Duodenal mucosa (tissue), 2 donors: Measurements from ENCODE around the gene NPAS2.

Source experiments
- H3K27ac ChIP-seq: one replicate; pipeline ENCODE4 v1.7.0; 2013; ENCODE audit warnings: low read depth, low read length
- H3K27me3 ChIP-seq, 2 donors: one replicate each; pipeline ENCODE4 v1.7.0; 2013; ENCODE audit warnings: low read length in 2 of 2, control low read depth in 1 of 2; ENCODE audit not compliant: insufficient read depth in 2 of 2, control insufficient read depth in 1 of 2
- H3K36me3 ChIP-seq, 2 donors: one replicate each; pipeline ENCODE4 v1.7.0; 2013; ENCODE audit warnings: low read length in 2 of 2, control low read depth in 1 of 2; ENCODE audit not compliant: insufficient read depth in 2 of 2, control insufficient read depth in 1 of 2
- H3K4me1 ChIP-seq, 2 donors: one replicate each; pipeline ENCODE4 v1.7.0; 2013; ENCODE audit warnings: low read length in 2 of 2, control low read depth in 1 of 2; ENCODE audit not compliant: insufficient read depth in 2 of 2, control insufficient read depth in 1 of 2
- H3K4me3 ChIP-seq, 2 donors: one replicate each; pipeline ENCODE4 v1.7.0; 2013; ENCODE audit warnings: low read length in 2 of 2, low read depth in 1 of 2
- H3K9ac ChIP-seq, 2 donors: one replicate each; pipeline ENCODE4 v1.7.0; 2013; ENCODE audit warnings: low read length in 2 of 2, low read depth in 1 of 2
- H3K9me3 ChIP-seq, 2 donors: one replicate each; pipeline ENCODE4 v1.7.0; 2013; ENCODE audit warnings: low read length in 2 of 2, control low read depth in 1 of 2; ENCODE audit not compliant: control insufficient read depth in 1 of 2

NPAS2 gene

DNA sequence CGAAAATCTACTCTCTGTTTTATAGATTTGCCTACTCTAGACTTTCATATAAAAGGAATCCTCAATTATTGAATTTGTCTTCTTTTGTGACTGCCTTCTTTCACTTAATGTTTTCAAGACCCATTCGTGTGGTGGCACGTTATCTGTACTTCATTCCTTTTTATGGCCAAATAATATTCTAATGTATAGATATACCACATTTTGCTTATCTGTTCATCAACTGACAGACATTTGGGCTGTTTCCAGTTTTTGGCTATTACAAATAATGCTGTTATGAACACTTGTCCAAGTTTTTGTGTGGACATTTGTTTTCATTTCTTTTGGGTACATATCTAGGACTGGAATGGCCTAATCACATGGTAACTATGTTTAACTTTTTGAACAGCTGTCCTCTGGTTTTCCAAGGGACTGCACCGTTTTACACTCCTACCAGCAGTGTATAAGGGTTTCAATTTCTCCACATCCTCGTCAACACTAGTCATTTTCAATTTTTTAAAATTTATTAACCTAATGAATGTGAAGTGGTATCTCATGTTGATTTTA is 9.3 kb upstream of the NPAS2 start:
- no peaks in the 10 kb centered on the region for H3K9me3 ChIP-seq
- H3K27ac ChIP-seq: no peak overlapping the region
- H3K27me3 ChIP-seq: no peaks in the 10 kb centered on the region
- H3K9ac ChIP-seq: no peak overlapping the region
- no peak overlapping the region for H3K4me3 ChIP-seq
- H3K36me3 ChIP-seq: no peaks in the 10 kb centered on the region
- peaks cover 28 to 32% of the 10 kb centered on the region in 2 donors for H3K4me1 ChIP-seq

DNA sequence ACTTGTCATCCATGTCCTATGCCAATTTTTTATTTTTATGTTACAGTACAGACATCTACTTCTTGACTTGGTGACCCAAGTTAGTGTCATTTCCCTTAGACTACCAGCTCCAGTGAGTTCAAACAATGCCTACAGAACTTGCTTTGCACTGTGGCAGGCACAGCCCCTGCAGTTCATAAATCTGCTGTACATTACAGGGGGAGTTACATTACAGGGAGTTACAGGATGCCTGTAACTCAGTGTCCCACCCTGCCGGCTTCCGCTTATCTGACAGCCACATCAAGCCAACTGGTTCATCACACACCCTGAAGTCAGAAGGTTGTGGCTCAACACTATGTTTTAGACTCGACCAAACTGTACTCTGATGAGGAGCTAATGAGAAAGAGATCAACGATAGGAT is 7.8 kb upstream of the NPAS2 start:
- peaks cover 28 to 35% of the 10 kb centered on the region in 2 donors for H3K4me1 ChIP-seq
- no peaks in the 10 kb centered on the region for H3K9me3 ChIP-seq
- H3K27ac ChIP-seq: no peak overlapping the region
- no peak overlapping the region for H3K4me3 ChIP-seq
- no peak overlapping the region for H3K9ac ChIP-seq
- no peaks in the 10 kb centered on the region for H3K27me3 ChIP-seq
- H3K36me3 ChIP-seq: no peaks in the 10 kb centered on the region

DNA sequence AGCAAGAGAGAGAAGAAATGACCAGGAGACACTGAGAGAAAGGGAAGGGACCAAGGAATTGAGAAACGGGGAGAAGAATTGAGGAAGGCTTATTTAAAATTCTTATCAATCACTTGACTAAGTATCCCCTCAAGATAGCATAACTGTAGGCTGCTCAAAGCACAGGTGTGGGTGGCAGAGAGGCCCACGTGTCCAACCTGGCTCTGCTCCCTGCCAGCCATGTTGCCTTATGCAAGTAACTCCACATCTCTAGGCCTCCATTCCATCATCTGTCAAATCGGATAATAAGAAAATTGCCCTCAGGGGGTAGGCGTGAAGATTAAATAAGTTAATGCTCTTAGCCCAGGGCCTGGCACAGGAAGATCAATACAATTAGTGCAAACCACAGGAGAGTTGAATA is 7.4 kb upstream of the NPAS2 start:
- no peaks in the 10 kb centered on the region for H3K27me3 ChIP-seq
- H3K4me3 ChIP-seq: no peak overlapping the region
- no peaks in the 10 kb centered on the region for H3K9me3 ChIP-seq
- H3K36me3 ChIP-seq: no peaks in the 10 kb centered on the region
- H3K27ac ChIP-seq: no peak overlapping the region
- no peak overlapping the region for H3K9ac ChIP-seq
- H3K4me1 ChIP-seq: peaks cover 28 to 39% of the 10 kb centered on the region in 2 donors

DNA sequence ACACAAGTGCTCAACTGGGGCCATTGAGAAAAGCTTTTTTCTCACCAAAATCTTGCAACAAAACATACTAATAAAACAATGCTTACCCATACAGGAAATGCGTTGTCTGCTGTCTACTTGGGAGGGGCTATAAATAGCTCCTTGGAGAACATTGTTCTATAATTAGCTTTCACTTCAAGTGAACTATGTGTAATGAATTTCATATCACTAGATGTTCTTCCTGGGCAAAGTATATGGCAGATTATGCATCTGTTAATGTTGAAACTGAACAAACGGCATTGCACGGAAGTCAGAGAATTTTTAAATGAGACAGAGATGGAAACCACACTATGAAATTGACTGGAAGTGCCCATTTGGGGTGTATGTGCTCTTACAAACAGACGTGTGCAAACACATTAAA is 6.4 kb upstream of the NPAS2 start:
- peaks cover 28 to 40% of the 10 kb centered on the region in 2 donors for H3K4me1 ChIP-seq
- H3K27ac ChIP-seq: peak overlapping the region; percentile 34
- H3K27me3 ChIP-seq: no peaks in the 10 kb centered on the region
- H3K9me3 ChIP-seq: no peaks in the 10 kb centered on the region
- H3K36me3 ChIP-seq: no peaks in the 10 kb centered on the region
- H3K9ac ChIP-seq: no peak overlapping the region
- peak overlapping the region; percentile 45 to 47 for H3K4me3 ChIP-seq

DNA sequence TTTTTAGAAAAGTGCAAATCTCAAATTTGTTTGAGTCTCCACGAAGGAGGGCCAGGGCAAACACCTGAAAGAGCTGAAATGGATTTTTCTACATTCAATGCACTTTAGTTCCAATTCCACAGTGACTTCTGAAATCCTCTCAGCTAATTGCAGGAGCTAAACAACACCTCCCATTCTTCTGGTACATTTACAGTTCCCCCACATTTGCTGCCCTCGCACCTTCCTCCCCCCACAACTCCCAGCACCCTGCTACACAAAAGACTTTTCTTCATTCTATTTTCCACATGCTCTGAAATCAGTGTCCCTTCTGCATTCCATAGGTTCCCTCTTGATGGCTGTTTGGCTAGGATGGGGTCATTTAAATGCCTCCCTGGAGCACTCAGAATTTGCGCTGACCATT is 5.9 kb upstream of the NPAS2 start:
- Histone ChIP-seq H3K27ac (peak overlapping the region; percentile 34), H3K4me3 (peak overlapping the region; percentile 45 to 47), H3K4me1 (peaks cover 28 to 40% of the 10 kb centered on the region in 2 donors), H3K9ac (peak overlapping the region; percentile 16 to 33), H3K9me3 (no peaks in the 10 kb centered on the region), H3K36me3 (no peaks in the 10 kb centered on the region), H3K27me3 (no peaks in the 10 kb centered on the region)

DNA sequence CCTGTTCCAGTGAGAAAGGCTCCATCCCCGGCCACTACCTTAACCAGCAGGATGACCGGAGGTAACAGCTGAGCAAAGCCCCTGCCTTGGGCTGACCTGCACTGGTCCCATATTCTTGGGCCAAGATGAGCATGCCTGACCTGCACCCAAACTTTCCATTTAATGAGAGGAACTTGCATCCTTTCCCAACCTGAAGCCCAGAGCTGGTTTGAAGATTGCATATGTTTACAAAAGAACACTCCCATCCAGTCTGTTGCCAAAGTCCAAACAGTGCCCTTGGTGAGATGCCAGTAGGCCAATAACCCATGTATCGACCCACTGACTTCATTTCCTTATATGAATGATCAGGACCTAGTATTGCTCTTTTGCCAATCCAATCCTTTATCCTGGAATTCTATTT is 5.5 kb upstream of the NPAS2 start:
- no peaks in the 10 kb centered on the region for H3K27me3 ChIP-seq
- H3K9ac ChIP-seq: peak overlapping the region; percentile 25 to 33
- peak overlapping the region; percentile 47 for H3K27ac ChIP-seq
- H3K9me3 ChIP-seq: no peaks in the 10 kb centered on the region
- H3K4me1 ChIP-seq: peaks cover 28 to 40% of the 10 kb centered on the region in 2 donors
- H3K36me3 ChIP-seq: no peaks in the 10 kb centered on the region
- peak overlapping the region; percentile 45 to 47 for H3K4me3 ChIP-seq

DNA sequence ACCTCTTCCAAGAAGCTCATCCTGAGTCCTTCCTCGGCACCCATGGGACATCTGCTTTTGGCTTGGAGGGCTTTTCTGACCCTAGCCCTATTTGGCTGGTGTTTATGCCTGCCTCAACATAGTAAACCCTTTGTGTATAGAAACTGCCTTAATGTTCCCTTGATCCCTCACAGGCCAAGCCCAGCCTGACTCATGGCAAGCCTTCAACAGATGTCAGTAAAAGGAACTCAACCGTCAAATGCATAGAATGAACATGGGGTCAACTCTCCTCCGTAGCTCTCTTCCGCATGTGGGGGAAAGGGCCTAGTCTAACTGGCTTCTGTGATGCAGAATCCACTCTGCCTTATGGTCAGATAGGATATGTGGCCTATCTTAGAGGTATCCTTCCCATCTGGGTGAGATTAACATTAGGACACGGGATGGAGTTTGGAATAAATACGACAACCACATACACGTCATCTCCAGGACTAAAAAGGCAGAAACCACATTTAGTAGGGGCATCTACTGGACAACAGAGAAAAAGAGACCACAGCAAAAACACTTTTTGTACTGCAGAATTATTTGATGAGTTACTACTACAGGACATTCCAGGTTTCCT is 2.5 kb upstream of the NPAS2 start:
- H3K36me3 ChIP-seq: no peaks in the 10 kb centered on the region
- no peak overlapping the region for H3K9ac ChIP-seq
- H3K4me3 ChIP-seq: no peak overlapping the region
- H3K27ac ChIP-seq: no peak overlapping the region
- no peaks in the 10 kb centered on the region for H3K27me3 ChIP-seq
- H3K4me1 ChIP-seq: peaks cover 39 to 49% of the 10 kb centered on the region in 2 donors
- H3K9me3 ChIP-seq: no peaks in the 10 kb centered on the region

DNA sequence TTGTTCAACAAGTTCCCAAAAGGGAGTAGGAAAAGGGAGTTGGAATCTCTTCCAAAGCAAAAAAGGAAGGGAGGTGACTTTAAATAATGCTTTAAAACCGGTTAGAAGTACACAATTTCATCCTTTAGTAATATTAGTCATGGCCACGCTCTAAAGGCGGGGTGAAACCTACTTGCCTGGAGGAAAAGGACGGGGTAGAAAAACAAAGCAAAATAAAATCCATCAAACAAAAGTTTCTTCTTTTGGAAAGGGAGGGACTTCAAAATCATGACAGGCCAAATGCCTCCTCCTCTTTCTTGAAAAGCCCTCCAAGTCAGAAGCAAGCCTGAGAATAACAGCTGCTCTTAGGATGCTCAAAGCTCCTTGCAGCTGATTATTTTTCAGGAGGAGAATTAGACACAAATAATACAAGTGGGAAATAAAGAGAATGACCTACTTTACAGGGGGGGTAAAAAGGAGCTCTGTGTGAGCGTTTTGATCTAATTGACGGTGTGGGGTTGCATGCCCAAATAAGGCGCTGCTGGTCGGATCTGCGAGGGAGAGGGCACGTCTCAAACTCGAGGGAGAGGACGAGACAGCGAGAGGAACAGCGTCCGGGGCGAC is 1.8 kb upstream of the NPAS2 start:
- Histone ChIP-seq H3K36me3 (no peaks in the 10 kb centered on the region), H3K9me3 (no peaks in the 10 kb centered on the region), H3K9ac (peak overlapping the region; percentile 60 to 74), H3K27ac (no peak overlapping the region), H3K4me1 (peaks cover 34 to 49% of the 10 kb centered on the region in 2 donors), H3K4me3 (peak overlapping the region; percentile 73 to 82), H3K27me3 (no peaks in the 10 kb centered on the region)

DNA sequence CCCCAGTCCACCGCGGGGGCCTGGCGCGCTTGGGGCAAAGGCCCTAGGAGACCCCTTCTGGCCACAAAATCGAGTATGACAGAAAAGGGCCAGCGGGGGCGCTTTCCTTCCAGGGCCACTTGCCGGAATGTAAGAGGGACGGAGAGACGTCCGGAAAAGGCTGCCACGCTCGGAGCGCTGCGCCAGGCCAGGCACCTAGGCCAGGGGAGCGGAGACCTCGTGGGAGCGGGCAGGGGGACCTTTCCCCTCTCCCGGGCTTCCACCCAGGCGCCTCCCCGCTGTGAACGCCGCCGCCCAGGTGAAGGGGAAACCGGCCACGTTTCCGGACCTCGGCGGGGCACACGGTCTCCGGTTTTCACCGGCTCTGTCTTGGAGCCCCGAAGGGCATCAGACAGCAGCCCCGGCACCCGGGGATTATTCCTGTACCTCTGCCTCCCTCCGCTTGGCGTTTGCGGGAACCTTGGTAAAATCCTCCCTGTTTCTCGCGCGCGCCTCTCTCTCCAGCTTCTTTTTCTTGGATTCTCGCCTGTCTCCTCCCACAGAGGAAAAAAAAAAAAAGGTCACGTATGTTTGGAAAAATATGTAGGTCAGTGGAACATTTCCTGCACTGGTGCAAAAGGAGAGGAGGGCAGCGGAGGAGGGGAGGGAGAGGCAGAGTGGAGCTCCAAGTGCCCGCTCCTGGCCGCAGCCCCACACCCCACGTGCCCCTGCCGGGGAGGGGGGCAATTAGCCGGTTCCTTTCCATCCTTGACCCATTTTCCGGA is 1.2 kb upstream of the NPAS2 start:
- peaks cover 32 to 49% of the 10 kb centered on the region in 2 donors for H3K4me1 ChIP-seq
- H3K9ac ChIP-seq: peak overlapping the region; percentile 60 to 74
- H3K9me3 ChIP-seq: no peaks in the 10 kb centered on the region
- H3K27me3 ChIP-seq: no peaks in the 10 kb centered on the region
- H3K4me3 ChIP-seq: peak overlapping the region; percentile 73 to 82
- no peaks in the 10 kb centered on the region for H3K36me3 ChIP-seq
- peak overlapping the region; percentile 58 for H3K27ac ChIP-seq

DNA sequence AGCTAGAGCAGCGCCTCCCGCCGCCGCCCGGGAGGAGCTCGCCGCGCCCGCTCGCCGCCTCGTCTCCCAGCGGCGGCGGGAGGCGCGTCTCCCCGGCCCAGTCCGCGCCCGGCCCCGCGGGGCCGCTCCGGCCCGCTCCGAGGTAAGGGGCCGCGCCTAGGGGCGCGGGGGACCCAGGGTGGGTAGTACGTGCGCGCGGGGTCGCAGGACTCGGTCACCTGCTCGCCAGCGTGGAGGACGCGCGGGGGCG is 259 bp downstream of the NPAS2 start:
- Histone ChIP-seq H3K27ac (no peak overlapping the region), H3K9ac (peak overlapping the region; percentile 80 to 83), H3K4me3 (peak overlapping the region; percentile 64 to 84)

More for the DNA sequence above, 259 bp downstream of the NPAS2 start:
- peaks cover 32 to 49% of the 10 kb centered on the region in 2 donors for H3K4me1 ChIP-seq
- H3K36me3 ChIP-seq: no peaks in the 10 kb centered on the region
- H3K9me3 ChIP-seq: no peaks in the 10 kb centered on the region
- H3K27me3 ChIP-seq: no peaks in the 10 kb centered on the region
